ENCODE results near the gene FAM3D.

FAM3D gene

GRCh38 chr3:58672451-58672850, 5.9 kb upstream of the FAM3D start:
- no peak for TF ChIP-seq CTCF (conservative IDR thresholded peaks at IDR 0.05; ENCODE audit: low read depth, low read length)
- H3K4me3 ChIP-seq (ENCODE audit: low read depth, low read length) = no peak overlapping the region
- DNase-seq (ENCODE audit: low read depth) = no peak

GRCh38 chr3:58670506-58671135, 4.0 kb upstream of the FAM3D start:
- TF ChIP-seq CTCF (conservative IDR thresholded peaks at IDR 0.05; ENCODE audit: low read depth, low read length) = no peak
- no peak for DNase-seq (ENCODE audit: low read depth)
- H3K4me3 ChIP-seq (ENCODE audit: low read depth, low read length) = no peak overlapping the region

- no peak for TF ChIP-seq CTCF (conservative IDR thresholded peaks at IDR 0.05; ENCODE audit: low read depth, low read length)
- no peak overlapping the region for H3K4me3 ChIP-seq (ENCODE audit: low read depth, low read length)
- DNase-seq (ENCODE audit: low read depth) = no peak
Measured at GRCh38 chr3:58668247-58668646, 1.7 kb upstream of the FAM3D start.

GRCh38 chr3:58667704-58668103, 1.1 kb upstream of the FAM3D start:
- no peak for DNase-seq (ENCODE audit: low read depth)
- no peak for TF ChIP-seq CTCF (conservative IDR thresholded peaks at IDR 0.05; ENCODE audit: low read depth, low read length)
- H3K4me3 ChIP-seq (ENCODE audit: low read depth, low read length) = no peak overlapping the region

GRCh38 chr3:58667229-58667628, 655 bp upstream of the FAM3D start:
- no peak overlapping the region for H3K4me3 ChIP-seq (ENCODE audit: low read depth, low read length)
- DNase-seq (ENCODE audit: low read depth) = no peak
- TF ChIP-seq CTCF (conservative IDR thresholded peaks at IDR 0.05; ENCODE audit: low read depth, low read length) = no peak

GRCh38 chr3:58665405-58665804, 1.2 kb downstream of the FAM3D start:
- no peak for DNase-seq (ENCODE audit: low read depth)
- TF ChIP-seq CTCF (conservative IDR thresholded peaks at IDR 0.05; ENCODE audit: low read depth, low read length) = no peak
- no peak overlapping the region for H3K4me3 ChIP-seq (ENCODE audit: low read depth, low read length)

GRCh38 chr3:58664611-58665010, 2.0 kb downstream of the FAM3D start:
- no peak for TF ChIP-seq CTCF (conservative IDR thresholded peaks at IDR 0.05; ENCODE audit: low read depth, low read length)
- H3K4me3 ChIP-seq (ENCODE audit: low read depth, low read length) = no peak overlapping the region
- DNase-seq (ENCODE audit: low read depth) = no peak
